Mucosa of descending colon (tissue), 3 donors: ENCODE measurements around the gene CCR5. TPM values are rescaled to one million over a fixed set of nuclear protein-coding genes. Genes with fewer than 3 reads are reported as not detected.

Source experiments
- ATAC-seq: fragments of 200-7000 bp; cut with Tn5 transposase; one replicate; pipeline ENCODE4 v1.9.1; 2020; ENCODE audit warnings: mild to moderate bottlenecking, moderate library complexity
- DNase-seq, 3 donors: peaks; one replicate each; pipeline ENCODE4 v3.0.0-alpha.2; 2020
- H3K36me3 ChIP-seq: fragments of 200-600 bp; one replicate; pipeline ENCODE4 v1.8.0; 2021; ENCODE audit warnings: low read depth, mild to moderate bottlenecking
- H3K4me1 ChIP-seq: fragments of 200-600 bp; one replicate; pipeline ENCODE4 v1.8.0; 2021; ENCODE audit warnings: low read depth, mild to moderate bottlenecking
- H3K4me3 ChIP-seq: fragments of 200-600 bp; one replicate; pipeline ENCODE4 v1.8.0; 2021; ENCODE audit warnings: mild to moderate bottlenecking
- H3K9me3 ChIP-seq: fragments of 200-600 bp; one replicate; pipeline ENCODE4 v1.8.0; 2021; ENCODE audit warnings: mild to moderate bottlenecking
- intact Hi-C, 2 donors: fragments of 100-400 bp; cut with DNase I in 1 of 2; cut with micrococcal nuclease in 1 of 2; formaldehyde crosslinking; loops; one replicate each; pipeline versions ENCODE4 v1.11.0 to v1.11.1; 2022; cut with DNase I, micrococcal nuclease
- total RNA-seq, 3 donors: library from RNA; stranded (reverse); fragmentation: NEBNext Ultra II Directional in 2 of 3; extraction: Animal tissue kit (Norgen Biotek cat#: 25700) in 2 of 3; gene quantifications; one replicate each; pipeline versions ENCODE4 v1.2.1 to v1.2.4, GENCODE V29; 2021 to 2023
- TF ChIP-seq, protein P1 (sequence below): fragments of 200-600 bp; IDR thresholded peaks from one replicate; pipeline ENCODE4 v1.8.0; 2022; ENCODE audit warnings: antibody characterized with exemption, mild to moderate bottlenecking
- donor health status: DM: no; HTN: no; CAD: no; lungs with moderate emphysema.
- donor health status: DM: no; HTN: no; CAD: no.
- donor health status: DM: no; HTN: yes; CAD: no.

The CCR5 gene
- total RNA-seq, 3 donors from 2014 or later: 1.9 to 3.4 (median 2.4) TPM

DNA sequence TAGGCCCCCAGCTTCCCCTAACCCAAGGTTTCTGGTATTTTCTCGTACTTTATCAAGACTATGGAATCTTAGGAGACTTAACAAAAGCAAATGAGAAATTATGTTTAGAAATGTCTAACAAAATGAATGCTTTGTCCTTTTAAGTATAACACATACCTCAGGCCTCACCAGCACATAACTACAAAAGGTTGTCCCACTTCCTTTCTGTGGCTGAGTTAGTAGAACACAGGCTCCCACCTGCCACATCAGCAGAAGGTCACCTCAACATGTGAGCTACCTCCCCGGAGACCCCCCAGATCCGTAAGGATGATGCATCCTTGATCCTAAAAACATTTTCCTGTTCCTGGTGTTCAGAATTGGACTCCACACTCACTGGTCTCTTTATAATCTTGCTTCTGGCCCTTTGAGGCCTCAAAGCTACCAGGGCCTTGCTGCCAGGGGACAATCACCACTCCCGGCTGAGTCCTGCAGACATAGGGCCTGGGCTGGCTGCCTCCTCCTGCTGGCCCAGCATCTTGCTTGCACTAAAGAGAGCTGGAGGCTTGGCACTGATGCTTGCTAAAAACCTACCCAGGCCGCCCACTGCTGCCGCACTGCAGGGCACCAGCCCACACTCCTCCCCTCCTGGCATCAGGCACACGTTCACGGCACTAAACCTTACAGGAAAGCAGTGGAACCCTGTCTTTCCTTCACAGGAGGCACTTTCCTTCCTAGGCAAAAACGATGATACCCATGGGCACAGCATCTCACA is 39.2 kb downstream of the CCR5 start:
- Histone ChIP-seq H3K9me3 (no peaks in the 10 kb centered on the region), H3K36me3 (no peaks in the 10 kb centered on the region), H3K4me3 (no peak overlapping the region), H3K4me1 (peaks cover 15% of the 10 kb centered on the region)
- TF ChIP-seq, protein P1, sequence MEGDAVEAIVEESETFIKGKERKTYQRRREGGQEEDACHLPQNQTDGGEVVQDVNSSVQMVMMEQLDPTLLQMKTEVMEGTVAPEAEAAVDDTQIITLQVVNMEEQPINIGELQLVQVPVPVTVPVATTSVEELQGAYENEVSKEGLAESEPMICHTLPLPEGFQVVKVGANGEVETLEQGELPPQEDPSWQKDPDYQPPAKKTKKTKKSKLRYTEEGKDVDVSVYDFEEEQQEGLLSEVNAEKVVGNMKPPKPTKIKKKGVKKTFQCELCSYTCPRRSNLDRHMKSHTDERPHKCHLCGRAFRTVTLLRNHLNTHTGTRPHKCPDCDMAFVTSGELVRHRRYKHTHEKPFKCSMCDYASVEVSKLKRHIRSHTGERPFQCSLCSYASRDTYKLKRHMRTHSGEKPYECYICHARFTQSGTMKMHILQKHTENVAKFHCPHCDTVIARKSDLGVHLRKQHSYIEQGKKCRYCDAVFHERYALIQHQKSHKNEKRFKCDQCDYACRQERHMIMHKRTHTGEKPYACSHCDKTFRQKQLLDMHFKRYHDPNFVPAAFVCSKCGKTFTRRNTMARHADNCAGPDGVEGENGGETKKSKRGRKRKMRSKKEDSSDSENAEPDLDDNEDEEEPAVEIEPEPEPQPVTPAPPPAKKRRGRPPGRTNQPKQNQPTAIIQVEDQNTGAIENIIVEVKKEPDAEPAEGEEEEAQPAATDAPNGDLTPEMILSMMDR: no peak
- DNase-seq: no peak
- intact Hi-C loops: no loop called here
- ATAC-seq: no peak

DNA sequence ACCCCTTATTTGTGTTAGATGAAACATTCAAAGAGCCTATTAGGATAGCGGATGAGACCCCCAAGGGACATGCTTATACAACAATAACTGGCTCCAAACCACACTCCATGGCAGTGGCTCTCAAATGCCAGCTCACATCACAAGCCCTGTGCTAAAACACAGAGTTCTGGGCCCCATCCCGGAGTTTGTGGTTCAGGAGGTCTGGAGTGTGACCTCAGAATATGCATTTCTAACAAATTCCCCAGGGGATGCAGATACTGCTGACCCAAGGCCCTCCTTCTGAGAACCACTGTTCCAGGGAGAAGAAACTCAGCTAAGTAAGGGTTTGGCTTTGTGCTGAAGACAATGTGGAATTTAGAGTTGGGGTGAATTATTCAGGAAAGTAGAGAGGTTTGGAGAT is 39.9 kb downstream of the CCR5 start:
- intact Hi-C loops: no loop called here
- H3K36me3 ChIP-seq: no peaks in the 10 kb centered on the region
- peaks cover 11% of the 10 kb centered on the region for H3K4me1 ChIP-seq
- TF ChIP-seq, protein P1: no peak
- no peak for ATAC-seq
- no peak for DNase-seq
- no peaks in the 10 kb centered on the region for H3K9me3 ChIP-seq
- H3K4me3 ChIP-seq: no peak overlapping the region

DNA sequence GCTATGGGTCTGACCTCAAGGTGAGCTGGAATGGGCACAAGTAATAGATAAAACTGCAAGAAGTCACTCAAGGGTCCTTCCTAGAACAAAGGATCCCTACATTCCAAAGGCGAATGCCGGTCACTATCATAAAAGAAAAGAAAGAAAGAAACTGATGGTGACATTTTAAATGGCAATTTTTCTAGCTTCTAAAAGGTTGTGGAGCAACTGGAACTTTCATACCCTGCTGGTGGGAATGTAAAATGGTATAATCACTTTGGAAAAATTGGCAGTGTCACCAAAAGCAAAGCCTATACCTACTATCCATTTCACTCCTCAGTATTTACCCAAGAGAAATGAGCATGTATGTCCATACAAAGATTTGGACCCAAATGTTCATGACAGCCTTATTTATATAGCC is 40.5 kb downstream of the CCR5 start:
- ATAC-seq (no peak), DNase-seq (no peak)
- H3K4me3 ChIP-seq: no peak overlapping the region
- TF ChIP-seq, protein P1: no peak
- H3K4me1 ChIP-seq: peaks cover 10% of the 10 kb centered on the region
- no peaks in the 10 kb centered on the region for H3K36me3 ChIP-seq
- intact Hi-C loops: no loop called here
- no peaks in the 10 kb centered on the region for H3K9me3 ChIP-seq

DNA sequence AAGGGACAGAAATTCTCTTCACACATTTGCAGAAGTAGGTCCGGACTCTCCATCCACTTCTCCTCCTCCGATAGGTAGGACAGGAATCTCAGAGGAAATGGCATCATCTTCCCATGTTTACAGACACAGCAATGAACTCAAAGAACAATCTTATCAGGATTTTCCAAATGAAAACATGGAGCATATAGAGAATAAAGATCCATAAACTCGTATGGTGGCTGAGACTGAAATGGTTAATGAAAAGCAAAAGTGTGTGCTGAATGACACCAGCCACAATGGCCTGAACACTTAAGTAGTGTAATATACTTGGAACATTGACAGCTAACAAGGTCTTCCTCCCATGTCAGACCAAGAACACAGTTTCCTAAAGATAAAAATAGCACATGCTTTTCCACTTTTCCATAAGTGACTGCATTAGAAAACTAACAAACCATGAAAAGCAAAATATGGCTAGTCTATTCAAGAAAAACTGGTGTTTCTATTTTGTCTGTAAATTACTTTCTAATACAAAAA is 42.1 kb downstream of the CCR5 start:
- no peak for DNase-seq
- peaks cover 4% of the 10 kb centered on the region for H3K4me1 ChIP-seq
- H3K36me3 ChIP-seq: no peaks in the 10 kb centered on the region
- no peak for ATAC-seq
- TF ChIP-seq, protein P1: no peak
- no peak overlapping the region for H3K4me3 ChIP-seq
- H3K9me3 ChIP-seq: no peaks in the 10 kb centered on the region
- intact Hi-C loops: no loop called here

DNA sequence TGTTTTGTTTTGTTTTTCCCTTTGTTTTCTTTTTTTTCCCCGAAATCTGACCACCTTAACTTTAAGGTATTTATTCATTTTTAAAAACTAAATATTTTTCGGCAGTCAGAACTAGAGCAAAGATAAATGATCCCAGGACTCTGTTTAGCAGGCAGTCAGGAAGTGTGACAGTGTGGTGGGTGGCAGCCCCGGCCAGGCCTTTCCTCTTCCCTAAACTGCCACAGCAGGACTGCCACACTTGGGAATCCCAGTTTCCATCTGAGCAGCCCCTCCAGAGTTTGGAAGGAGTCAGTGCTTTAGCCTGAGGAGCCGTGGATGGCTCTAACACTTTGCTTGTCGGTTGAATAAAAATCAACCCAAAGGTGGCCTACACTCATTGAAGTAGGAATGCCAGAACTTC is 43.2 kb downstream of the CCR5 start:
- ATAC-seq (no peak), DNase-seq (no peak)
- Histone ChIP-seq H3K36me3 (no peaks in the 10 kb centered on the region), H3K4me1 (peaks cover 4% of the 10 kb centered on the region), H3K9me3 (no peaks in the 10 kb centered on the region), H3K4me3 (no peak overlapping the region)
- TF ChIP-seq, protein P1: no peak
- intact Hi-C loops: no loop called here
